Measurements from ENCODE around the gene ID4. TPM values are rescaled to one million over a fixed set of nuclear protein-coding genes. Genes with fewer than 3 reads are reported as not detected.

ID4 gene
- total and polyA plus RNA-seq, 2 experiments from 2014 or later = 54.6 to 89.2 TPM

GRCh38 chr6:19844689-19845088 is 7.5 kb downstream of the ID4 start:
- Histone ChIP-seq H3K27ac (peak overlapping the region; percentile 78), H3K4me1 (ENCODE audit: insufficient read depth) (peaks cover 20% of the 10 kb centered on the region), H3K4me2 (no peak overlapping the region), H4K20me1 (ENCODE audit: insufficient read depth, poor library complexity, severe bottlenecking) (no peaks in the 10 kb centered on the region), H3K9me3 (ENCODE audit: low read depth) (no peaks in the 10 kb centered on the region), H3K4me3 (no peak overlapping the region), H3K79me2 (peaks cover 30% of the 10 kb centered on the region), H3K36me3 (replicated peaks; ENCODE audit: insufficient read depth, low read depth) (no peaks in the 10 kb centered on the region), H3K9me2 (replicated peaks; ENCODE audit: insufficient read depth) (no peaks in the 10 kb centered on the region), H2AFZ (no peak overlapping the region), H3K27me3 (no peaks in the 10 kb centered on the region)
- DNase-seq (ENCODE audit: low spot score) = no peak
- TF ChIP-seq EZH2phosphoT487 (IDR thresholded peaks at IDR 0.05; ENCODE audit: low read depth, severe bottlenecking, unreplicated experiment) (no peak), EZH2 (IDR thresholded peaks at IDR 0.05; ENCODE audit: borderline replicate concordance) (no peak)
- TF ChIP-seq, protein P1, sequence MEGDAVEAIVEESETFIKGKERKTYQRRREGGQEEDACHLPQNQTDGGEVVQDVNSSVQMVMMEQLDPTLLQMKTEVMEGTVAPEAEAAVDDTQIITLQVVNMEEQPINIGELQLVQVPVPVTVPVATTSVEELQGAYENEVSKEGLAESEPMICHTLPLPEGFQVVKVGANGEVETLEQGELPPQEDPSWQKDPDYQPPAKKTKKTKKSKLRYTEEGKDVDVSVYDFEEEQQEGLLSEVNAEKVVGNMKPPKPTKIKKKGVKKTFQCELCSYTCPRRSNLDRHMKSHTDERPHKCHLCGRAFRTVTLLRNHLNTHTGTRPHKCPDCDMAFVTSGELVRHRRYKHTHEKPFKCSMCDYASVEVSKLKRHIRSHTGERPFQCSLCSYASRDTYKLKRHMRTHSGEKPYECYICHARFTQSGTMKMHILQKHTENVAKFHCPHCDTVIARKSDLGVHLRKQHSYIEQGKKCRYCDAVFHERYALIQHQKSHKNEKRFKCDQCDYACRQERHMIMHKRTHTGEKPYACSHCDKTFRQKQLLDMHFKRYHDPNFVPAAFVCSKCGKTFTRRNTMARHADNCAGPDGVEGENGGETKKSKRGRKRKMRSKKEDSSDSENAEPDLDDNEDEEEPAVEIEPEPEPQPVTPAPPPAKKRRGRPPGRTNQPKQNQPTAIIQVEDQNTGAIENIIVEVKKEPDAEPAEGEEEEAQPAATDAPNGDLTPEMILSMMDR (IDR thresholded peaks at IDR 0.05; ENCODE audit: poor library complexity) = no peak
- 81% methylated on average over 2 of the region's 2 CpGs for WGBS (ENCODE audit: low lambda C conversion rate, missing lambda C conversion rate)

DNA sequence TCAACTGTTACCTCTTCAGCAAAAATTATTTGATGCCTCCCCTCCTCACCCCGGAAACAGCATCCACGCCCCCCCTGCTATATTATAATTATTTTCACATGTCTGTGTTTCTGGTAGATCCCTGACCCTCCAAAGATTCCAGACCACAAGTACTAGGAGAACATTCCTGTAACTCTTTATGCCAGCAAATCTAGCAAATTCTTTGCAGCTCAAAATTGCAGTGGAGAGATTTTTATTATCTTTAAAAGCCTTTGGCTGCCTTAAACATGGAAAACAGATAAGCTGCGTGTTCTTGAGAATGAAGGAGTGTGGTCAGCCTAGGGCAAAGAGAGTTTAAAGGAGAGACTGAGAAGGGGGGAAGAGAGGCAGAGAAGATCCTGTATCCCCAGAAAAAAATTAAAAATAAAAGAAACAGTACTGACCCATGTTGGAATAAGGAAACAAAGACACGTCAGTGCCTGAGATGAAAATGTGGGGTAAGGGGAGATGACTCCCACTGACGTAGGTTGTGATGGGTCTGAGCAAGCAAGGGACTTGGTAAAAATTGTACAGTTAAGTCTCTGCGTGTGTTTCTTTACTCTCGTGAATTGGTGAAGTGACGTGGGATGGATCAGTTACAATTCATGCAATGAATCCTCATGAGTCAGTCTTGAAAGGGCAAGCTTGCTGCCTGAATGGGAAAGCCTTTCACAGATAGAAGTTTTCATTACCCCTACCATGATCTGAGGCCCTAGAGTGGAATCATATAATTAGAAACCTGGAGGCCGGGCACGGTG is 8.3 kb downstream of the ID4 start:
- TF ChIP-seq EZH2 (IDR thresholded peaks at IDR 0.05; ENCODE audit: borderline replicate concordance) (no peak), EZH2phosphoT487 (IDR thresholded peaks at IDR 0.05; ENCODE audit: low read depth, severe bottlenecking, unreplicated experiment) (no peak)
- TF ChIP-seq, protein P1 (IDR thresholded peaks at IDR 0.05; ENCODE audit: poor library complexity) = no peak
- DNase-seq (ENCODE audit: low spot score) = peak; percentile 41

DNA sequence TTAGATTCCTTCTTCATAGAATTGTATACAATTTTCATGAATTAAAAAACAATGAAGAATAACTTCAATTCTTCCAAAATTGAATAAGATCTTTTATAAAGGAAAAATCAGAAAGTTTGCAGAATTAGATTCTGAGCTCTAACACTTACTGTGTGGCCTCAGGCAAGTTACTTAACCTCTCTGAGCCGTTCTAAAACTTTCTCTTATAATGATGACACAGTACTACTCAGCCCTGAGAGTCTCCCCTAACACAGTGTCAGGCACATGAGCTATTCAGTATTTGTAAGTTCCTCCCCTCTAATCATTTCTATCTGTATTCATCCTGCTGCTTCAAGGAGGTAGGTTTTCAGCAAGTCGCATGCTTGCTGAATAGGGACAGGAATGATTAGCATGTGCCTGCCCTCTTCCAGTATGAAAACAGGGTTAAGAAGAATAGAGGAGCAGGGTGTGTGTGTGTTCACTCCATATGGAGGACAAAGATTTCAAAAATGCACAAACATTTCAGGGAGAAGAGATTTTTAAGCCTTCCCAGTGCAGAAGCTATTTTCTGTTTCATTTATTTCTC is 11.4 kb downstream of the ID4 start:
- Histone ChIP-seq H3K27ac (no peak overlapping the region), H3K4me2 (no peak overlapping the region), H3K9me3 (ENCODE audit: low read depth) (no peaks in the 10 kb centered on the region), H3K79me2 (no peaks in the 10 kb centered on the region), H3K4me3 (no peak overlapping the region), H3K36me3 (replicated peaks; ENCODE audit: insufficient read depth, low read depth) (no peaks in the 10 kb centered on the region), H3K27me3 (no peaks in the 10 kb centered on the region), H4K20me1 (ENCODE audit: insufficient read depth, poor library complexity, severe bottlenecking) (no peaks in the 10 kb centered on the region), H3K9me2 (replicated peaks; ENCODE audit: insufficient read depth) (no peaks in the 10 kb centered on the region), H3K4me1 (ENCODE audit: insufficient read depth) (peaks cover 20% of the 10 kb centered on the region), H2AFZ (no peak overlapping the region)
- no peak for DNase-seq (ENCODE audit: low spot score)
- 76% methylated on average over 2 of the region's 2 CpGs for WGBS (ENCODE audit: low lambda C conversion rate, missing lambda C conversion rate)
- no peak for TF ChIP-seq EZH2 (IDR thresholded peaks at IDR 0.05; ENCODE audit: borderline replicate concordance)

More for the DNA sequence above, 8.3 kb downstream of the ID4 start:
- Histone ChIP-seq H3K27ac (peak overlapping the region; percentile 78), H3K36me3 (replicated peaks; ENCODE audit: insufficient read depth, low read depth) (no peaks in the 10 kb centered on the region), H3K4me1 (ENCODE audit: insufficient read depth) (peaks cover 18% of the 10 kb centered on the region), H3K27me3 (no peaks in the 10 kb centered on the region), H3K4me2 (peak overlapping the region; percentile 35), H4K20me1 (ENCODE audit: insufficient read depth, poor library complexity, severe bottlenecking) (no peaks in the 10 kb centered on the region), H2AFZ (no peak overlapping the region), H3K9me3 (ENCODE audit: low read depth) (no peaks in the 10 kb centered on the region), H3K79me2 (peaks cover 22% of the 10 kb centered on the region), H3K4me3 (no peak overlapping the region), H3K9me2 (replicated peaks; ENCODE audit: insufficient read depth) (no peaks in the 10 kb centered on the region)
- 63% methylated on average over 10 of the region's 10 CpGs for WGBS (ENCODE audit: low lambda C conversion rate, missing lambda C conversion rate)

GRCh38 chr6:19849196-19849595 is 12.0 kb downstream of the ID4 start:
- H4K20me1 ChIP-seq (ENCODE audit: insufficient read depth, poor library complexity, severe bottlenecking) = no peaks in the 10 kb centered on the region
- no peak overlapping the region for H3K27ac ChIP-seq
- H2AFZ ChIP-seq = no peak overlapping the region
- no peaks in the 10 kb centered on the region for H3K79me2 ChIP-seq
- H3K4me2 ChIP-seq = no peak overlapping the region
- no peak for TF ChIP-seq EZH2 (IDR thresholded peaks at IDR 0.05; ENCODE audit: borderline replicate concordance)
- WGBS (ENCODE audit: low lambda C conversion rate, missing lambda C conversion rate) = 71% methylated on average over 3 of the region's 3 CpGs
- H3K27me3 ChIP-seq = no peaks in the 10 kb centered on the region
- H3K9me3 ChIP-seq (ENCODE audit: low read depth) = no peaks in the 10 kb centered on the region
- H3K4me1 ChIP-seq (ENCODE audit: insufficient read depth) = peaks cover 20% of the 10 kb centered on the region
- no peak overlapping the region for H3K4me3 ChIP-seq
- no peaks in the 10 kb centered on the region for H3K9me2 ChIP-seq (replicated peaks; ENCODE audit: insufficient read depth)
- no peaks in the 10 kb centered on the region for H3K36me3 ChIP-seq (replicated peaks; ENCODE audit: insufficient read depth, low read depth)
- no peak for DNase-seq (ENCODE audit: low spot score)
